Right lobe of liver (tissue), 4 donors: Measurements from ENCODE around the gene RNF212.

Source experiments
- CTCF ChIP-seq, 4 donors: fragments of 200-600 bp in 3 of 4; fragments of 450-650 bp in 1 of 4; IDR thresholded peaks; one replicate each; pipeline versions ENCODE4 v1.5.1 to v1.8.0; 2016 to 2022; ENCODE audit warnings: antibody characterized with exemption in 4 of 4, mild to moderate bottlenecking in 2 of 4
- POLR2A ChIP-seq: fragments of 450-650 bp; IDR thresholded peaks from one replicate; pipeline ENCODE4 v1.6.1; 2017; ENCODE audit warnings: antibody characterized with exemption, mild to moderate bottlenecking
- donor health status: DM: no; HTN: no; CAD: no.
- donor health status: DM: no; HTN: no; CAD: no.
- donor health status: DM: no; HTN: yes; CAD: no.

GRCh38 chr4:1036095-1036494 lies 77.3 kb downstream of the RNF212 start:
- TF ChIP-seq CTCF (IDR thresholded peaks at IDR 0.05) (no peak), POLR2A (no peak)
